Activated CD4-positive, CD25-positive, alpha-beta regulatory T cell treated with anti-CD3 and anti-CD28 coated beads, Interleukin-2, amount 50 U/mL, for 72 hours (primary cell): ENCODE data around the gene MUCL3.
"Not testable (repeated sequence)": the region's sequence is repeated elsewhere in the genome, so short reads cannot be mapped to it uniquely, and the experiment has no call there.

Experiments used
- DNase-seq: peaks from one replicate; pipeline ENCODE4 v3.0.0; 2021

Gene MUCL3

GRCh38 chr6:30912746-30913520 lies 27.8 kb upstream of the MUCL3 start:
- no peak for DNase-seq

- DNase-seq = no peak
Observed at GRCh38 chr6:30913721-30914075, 27.1 kb upstream of the MUCL3 start.

- DNase-seq = peak; percentile 89
Observed at GRCh38 chr6:30914076-30914853, 26.5 kb upstream of the MUCL3 start, which contains the start of gene VARS2. TSS of gene VARS2 (plus strand) at chr6:30914238. CDS start at chr6:30914837, 599 bp downstream.

GRCh38 chr6:30914854-30915590 lies 25.8 kb upstream of the MUCL3 start:
- no peak for DNase-seq

GRCh38 chr6:30915591-30915946 lies 25.2 kb upstream of the MUCL3 start:
- DNase-seq = no peak

- no peak for DNase-seq
Observed at GRCh38 chr6:30917041-30917440, 23.7 kb upstream of the MUCL3 start.

GRCh38 chr6:30917487-30917886 lies 23.3 kb upstream of the MUCL3 start:
- DNase-seq = no peak

GRCh38 chr6:30918670-30919069 lies 22.1 kb upstream of the MUCL3 start:
- no peak for DNase-seq

- DNase-seq = no peak
Observed at GRCh38 chr6:30922447-30922852, 18.3 kb upstream of the MUCL3 start.

GRCh38 chr6:30924040-30924627 lies 16.6 kb upstream of the MUCL3 start:
- DNase-seq = not testable (repeated sequence)

- DNase-seq = no peak
Observed at GRCh38 chr6:30926644-30927043, 14.1 kb upstream of the MUCL3 start.

GRCh38 chr6:30927080-30927479 lies 13.7 kb upstream of the MUCL3 start:
- not testable (repeated sequence) for DNase-seq

- no peak for DNase-seq
Observed at GRCh38 chr6:30928677-30929076, 12.1 kb upstream of the MUCL3 start.

- DNase-seq = no peak
Observed at GRCh38 chr6:30930506-30930905, 10.3 kb upstream of the MUCL3 start.

- no peak for DNase-seq
Observed at GRCh38 chr6:30931272-30931671, 9.5 kb upstream of the MUCL3 start.

GRCh38 chr6:30931969-30932645 lies 8.7 kb upstream of the MUCL3 start, which contains the start of gene SFTA2:
TSS of gene SFTA2 (minus strand) at chr6:30932170. CDS start at chr6:30932096, 74 bp downstream.
- no peak for DNase-seq

GRCh38 chr6:30932665-30933365 lies 8.0 kb upstream of the MUCL3 start:
- no peak for DNase-seq

GRCh38 chr6:30935018-30935417 lies 5.8 kb upstream of the MUCL3 start:
- no peak for DNase-seq

- no peak for DNase-seq
Observed at GRCh38 chr6:30937265-30937664, 3.5 kb upstream of the MUCL3 start.

- DNase-seq = no peak
Observed at GRCh38 chr6:30938730-30939129, 2.0 kb upstream of the MUCL3 start.

- DNase-seq = no peak
Observed at GRCh38 chr6:30939473-30939872, 1.3 kb upstream of the MUCL3 start.
